ENCODE data around the gene UBE3D. TPM values are rescaled to one million over a fixed set of nuclear protein-coding genes. Genes with fewer than 3 reads are reported as not detected.
"Not testable (repeated sequence)": the region's sequence is repeated elsewhere in the genome, so short reads cannot be mapped to it uniquely, and the experiment has no call there.

UBE3D gene
- total RNA-seq, 1 experiment from 2014 or later = 11.0 TPM

GRCh38 chr6:82893889-82894652, 171.6 kb downstream of the UBE3D start:
- in situ Hi-C loops (cut with HindIII; ENCODE audit: low pct_unique_long_range_greater_than_20kb, low sequenced_read_pairs) (no loop called here), intact Hi-C loops (cut with micrococcal nuclease; ENCODE audit: unreplicated experiment) (no loop called here)
- ATAC-seq = no peak
- H3K27me3 ChIP-seq (ENCODE audit: control insufficient read depth, insufficient read depth, low read length) = no peaks in the 10 kb centered on the region
- no peak for DNase-seq (ENCODE audit: low read depth, low spot score)
- no peak overlapping the region for H3K4me3 ChIP-seq (ENCODE audit: low read depth in 2 of 2, low read length in 2 of 2)
- no peaks in the 10 kb centered on the region for H3K36me3 ChIP-seq (ENCODE audit: control insufficient read depth, insufficient read depth, low read length)
- H3K27ac ChIP-seq (ENCODE audit: low read length) = no peak overlapping the region
- no TSS peak for BruUV-seq (replicated peaks)
- ChIA-PET CTCF (no interaction called here), POLR2A (no interaction called here)
- H3K4me1 ChIP-seq (ENCODE audit: control insufficient read depth, insufficient read depth, low read length) = no peaks in the 10 kb centered on the region
- TF ChIP-seq REST (IDR thresholded peaks at IDR 0.05; ENCODE audit: insufficient read depth in 1 of 2, low read depth in 2 of 2, low read length in 1 of 2) = no peak
- TF ChIP-seq CTCF (IDR thresholded peaks at IDR 0.05) = no peak
- no peak for TF ChIP-seq TCF7L2 (IDR thresholded peaks at IDR 0.05; ENCODE audit: low read depth, low read length)
- TF ChIP-seq SIN3A (IDR thresholded peaks at IDR 0.05; ENCODE audit: borderline replicate concordance, insufficient read depth, low read depth, low read length) = no peak
- no peak for TF ChIP-seq POLR2AphosphoS5 (IDR thresholded peaks at IDR 0.05; ENCODE audit: low read depth, low read length)
- no peaks in the 10 kb centered on the region for H3K9me3 ChIP-seq (ENCODE audit: control insufficient read depth, insufficient read depth, low read depth, low read length)

- CTCF ChIA-PET; H3K4me1 ChIP-seq (ENCODE audit: control insufficient read depth, insufficient read depth, low read length); POLR2A ChIA-PET; intact Hi-C loops (cut with micrococcal nuclease; ENCODE audit: unreplicated experiment); H3K36me3 ChIP-seq (ENCODE audit: control insufficient read depth, insufficient read depth, low read length); BruUV-seq (replicated peaks); H3K27me3 ChIP-seq (ENCODE audit: control insufficient read depth, insufficient read depth, low read length); H3K4me3 ChIP-seq (ENCODE audit: low read depth in 2 of 2, low read length in 2 of 2); H3K9me3 ChIP-seq (ENCODE audit: control insufficient read depth, insufficient read depth, low read depth, low read length); ATAC-seq; in situ Hi-C loops (cut with HindIII; ENCODE audit: low pct_unique_long_range_greater_than_20kb, low sequenced_read_pairs); DNase-seq (ENCODE audit: low read depth, low spot score); H3K27ac ChIP-seq (ENCODE audit: low read length): not testable (repeated sequence)
Observed at GRCh38 chr6:82891503-82891902, 174.1 kb downstream of the UBE3D start.

- H3K4me3 ChIP-seq (ENCODE audit: low read depth in 2 of 2, low read length in 2 of 2) = no peak overlapping the region
- H3K36me3 ChIP-seq (ENCODE audit: control insufficient read depth, insufficient read depth, low read length) = no peaks in the 10 kb centered on the region
- H3K9me3 ChIP-seq (ENCODE audit: control insufficient read depth, insufficient read depth, low read depth, low read length) = no peaks in the 10 kb centered on the region
- intact Hi-C loops (cut with micrococcal nuclease; ENCODE audit: unreplicated experiment) (no loop called here), in situ Hi-C loops (cut with HindIII; ENCODE audit: low pct_unique_long_range_greater_than_20kb, low sequenced_read_pairs) (no loop called here)
- no peaks in the 10 kb centered on the region for H3K27me3 ChIP-seq (ENCODE audit: control insufficient read depth, insufficient read depth, low read length)
- CTCF ChIA-PET = no interaction called here
- no peak overlapping the region for H3K27ac ChIP-seq (ENCODE audit: low read length)
- no peak for TF ChIP-seq TCF7L2 (IDR thresholded peaks at IDR 0.05; ENCODE audit: low read depth, low read length)
- TF ChIP-seq SIN3A (IDR thresholded peaks at IDR 0.05; ENCODE audit: borderline replicate concordance, insufficient read depth, low read depth, low read length) = no peak
- TF ChIP-seq CTCF (IDR thresholded peaks at IDR 0.05) = no peak
- H3K4me1 ChIP-seq (ENCODE audit: control insufficient read depth, insufficient read depth, low read length) = no peaks in the 10 kb centered on the region
- ATAC-seq (no peak), DNase-seq (ENCODE audit: low read depth, low spot score) (no peak)
- no TSS peak for BruUV-seq (replicated peaks)
- POLR2A ChIA-PET = no interaction called here
Observed at GRCh38 chr6:82891076-82891475, 174.6 kb downstream of the UBE3D start.
